Osteoblast (primary cell): Measurements from ENCODE around the gene ORMDL3. TPM values are rescaled to one million over a fixed set of nuclear protein-coding genes. Genes with fewer than 3 reads are reported as not detected.

Experiments
- DNase-seq: peaks from one replicate; pipeline ENCODE4 v3.0.0; 2011; ENCODE audit warnings: low spot score, mixed read lengths; ENCODE audit not compliant: insufficient read length; ENCODE audit errors: missing footprints
- H2AFZ ChIP-seq: 2 replicates; pipeline ENCODE4 v1.6.0; 2011; ENCODE audit warnings: mild to moderate bottlenecking, low read length
- H3K27ac ChIP-seq: 2 replicates; pipeline ENCODE4 v1.5.1; 2011; ENCODE audit warnings: mild to moderate bottlenecking, low read depth, low read length, moderate library complexity
- H3K27me3 ChIP-seq: 2 replicates; pipeline ENCODE4 v1.6.0; 2012; ENCODE audit warnings: mild to moderate bottlenecking, control low read depth, inconsistent platforms, low read length, moderate library complexity; ENCODE audit not compliant: insufficient read depth
- H3K36me3 ChIP-seq: 2 replicates; pipeline ENCODE4 v1.5.1; 2011; ENCODE audit warnings: mild to moderate bottlenecking, low read length, control low read depth, moderate library complexity; ENCODE audit not compliant: insufficient read depth
- H3K4me1 ChIP-seq: 2 replicates; pipeline ENCODE4 v1.5.1; 2011; ENCODE audit warnings: mild to moderate bottlenecking, low read length, control low read depth, moderate library complexity; ENCODE audit not compliant: insufficient read depth
- H3K4me2 ChIP-seq: 2 replicates; pipeline ENCODE4 v1.6.0; 2011; ENCODE audit warnings: mild to moderate bottlenecking, low read length; ENCODE audit not compliant: insufficient read depth
- H3K4me3 ChIP-seq: fragments of 200-600 bp; sonication (generic); 3 replicates; pipeline ENCODE4 v1.5.1; 2012; ENCODE audit warnings: mild to moderate bottlenecking, low read length, inconsistent platforms; ENCODE audit not compliant: insufficient read depth
- H3K79me2 ChIP-seq: 2 replicates; pipeline ENCODE4 v1.6.0; 2012; ENCODE audit warnings: mild to moderate bottlenecking, low read length, control low read depth, inconsistent platforms; ENCODE audit not compliant: insufficient read depth
- H3K9me3 ChIP-seq: 2 replicates; pipeline ENCODE4 v1.5.1; 2011; ENCODE audit warnings: low read depth, low read length, control low read depth
- H4K20me1 ChIP-seq: 2 replicates; pipeline ENCODE4 v1.6.0; 2012; ENCODE audit warnings: mild to moderate bottlenecking, low read length, control low read depth; ENCODE audit not compliant: insufficient read depth
- total RNA-seq: library from RNA; depleted of rRNA; stranded (reverse); fragments of >200 nt; gene quantifications from 2 replicates; pipeline ENCODE4 v1.2.3, GENCODE V29; 2012
- TF ChIP-seq, protein P1 (sequence below): IDR thresholded peaks from 2 replicates; pipeline ENCODE4 v1.5.1; 2011; ENCODE audit warnings: mild to moderate bottlenecking, low read depth, low read length, moderate library complexity; ENCODE audit errors: extremely low read depth

Gene ORMDL3
- total RNA-seq, 1 donor, result 39.8 TPM

DNA sequence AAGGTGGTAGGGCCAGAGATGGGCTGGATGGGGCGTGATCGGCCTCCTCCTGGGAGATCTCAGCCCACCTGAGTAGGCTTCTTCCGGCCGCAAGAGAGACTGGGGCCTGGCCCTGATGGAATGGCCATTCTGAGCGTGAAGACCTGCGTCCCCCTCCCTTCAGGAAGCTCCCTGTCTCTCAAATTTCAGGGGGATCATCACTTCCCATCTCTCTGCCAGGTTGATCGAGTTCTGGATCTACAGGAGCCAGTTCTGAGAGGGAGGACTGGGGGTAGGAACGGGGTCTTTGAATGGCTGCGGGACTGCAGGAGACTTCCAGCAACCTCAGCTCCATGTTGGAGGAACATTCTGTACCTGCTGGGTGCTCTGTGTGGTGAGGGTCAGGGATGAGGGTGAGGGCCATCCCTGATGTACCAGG is 26.1 kb upstream of the ORMDL3 start:
- H3K27me3 ChIP-seq, result no peaks in the 10 kb centered on the region
- peaks cover 8% of the 10 kb centered on the region for H3K4me1 ChIP-seq
- H3K27ac ChIP-seq, result no peak overlapping the region
- H3K79me2 ChIP-seq, result no peaks in the 10 kb centered on the region
- H3K4me3 ChIP-seq, result peak overlapping the region; percentile 67
- no peaks in the 10 kb centered on the region for H4K20me1 ChIP-seq
- TF ChIP-seq, protein P1, sequence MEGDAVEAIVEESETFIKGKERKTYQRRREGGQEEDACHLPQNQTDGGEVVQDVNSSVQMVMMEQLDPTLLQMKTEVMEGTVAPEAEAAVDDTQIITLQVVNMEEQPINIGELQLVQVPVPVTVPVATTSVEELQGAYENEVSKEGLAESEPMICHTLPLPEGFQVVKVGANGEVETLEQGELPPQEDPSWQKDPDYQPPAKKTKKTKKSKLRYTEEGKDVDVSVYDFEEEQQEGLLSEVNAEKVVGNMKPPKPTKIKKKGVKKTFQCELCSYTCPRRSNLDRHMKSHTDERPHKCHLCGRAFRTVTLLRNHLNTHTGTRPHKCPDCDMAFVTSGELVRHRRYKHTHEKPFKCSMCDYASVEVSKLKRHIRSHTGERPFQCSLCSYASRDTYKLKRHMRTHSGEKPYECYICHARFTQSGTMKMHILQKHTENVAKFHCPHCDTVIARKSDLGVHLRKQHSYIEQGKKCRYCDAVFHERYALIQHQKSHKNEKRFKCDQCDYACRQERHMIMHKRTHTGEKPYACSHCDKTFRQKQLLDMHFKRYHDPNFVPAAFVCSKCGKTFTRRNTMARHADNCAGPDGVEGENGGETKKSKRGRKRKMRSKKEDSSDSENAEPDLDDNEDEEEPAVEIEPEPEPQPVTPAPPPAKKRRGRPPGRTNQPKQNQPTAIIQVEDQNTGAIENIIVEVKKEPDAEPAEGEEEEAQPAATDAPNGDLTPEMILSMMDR, result no peak
- no peaks in the 10 kb centered on the region for H3K9me3 ChIP-seq
- DNase-seq, result peak; percentile 3
- H3K4me2 ChIP-seq, result peak overlapping the region; percentile 81
- H2AFZ ChIP-seq, result peak overlapping the region; percentile 95
- no peaks in the 10 kb centered on the region for H3K36me3 ChIP-seq

DNA sequence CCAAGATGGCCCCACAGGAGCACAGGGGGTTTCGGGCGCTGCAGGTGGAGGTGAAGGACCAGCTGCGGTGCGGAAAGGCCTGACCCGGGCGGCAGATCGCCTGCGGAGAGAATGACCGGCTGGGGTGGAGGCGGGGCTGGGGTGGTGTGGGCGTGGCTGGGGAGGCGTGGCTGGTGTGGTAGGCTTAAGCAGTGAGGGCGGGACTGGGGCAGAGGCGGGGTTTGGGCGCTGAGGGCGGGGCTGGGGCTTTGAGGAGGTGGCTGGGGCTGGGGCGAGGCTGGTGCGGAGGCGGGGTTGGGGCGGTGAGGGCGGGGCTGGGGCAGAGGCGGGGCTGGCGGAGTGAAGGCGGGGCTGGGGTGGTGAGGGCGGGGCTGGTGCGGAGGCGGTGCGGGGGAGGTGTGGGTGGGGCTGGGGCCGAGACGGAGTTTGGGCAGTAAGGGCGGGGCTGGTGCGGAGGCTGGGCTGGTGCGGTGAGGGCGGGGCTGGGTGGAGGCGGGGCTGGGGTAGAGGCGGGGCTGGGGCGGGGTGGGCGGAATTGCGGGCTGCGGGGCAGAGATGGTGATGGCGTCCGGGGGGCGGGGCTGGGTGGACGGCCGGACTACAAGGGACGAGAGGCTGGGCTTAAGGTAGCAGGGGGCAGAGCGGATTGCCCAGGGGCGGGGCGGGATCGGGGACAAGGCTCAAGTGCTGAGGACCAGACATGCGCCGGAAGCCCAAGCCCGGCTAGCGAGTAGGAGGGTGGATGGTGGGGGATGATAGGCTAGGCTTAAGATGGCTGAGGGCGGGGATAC is 25.5 kb upstream of the ORMDL3 start:
- Histone ChIP-seq H3K27ac (no peak overlapping the region), H3K4me1 (peaks cover 8% of the 10 kb centered on the region), H3K27me3 (no peaks in the 10 kb centered on the region), H3K4me2 (peak overlapping the region; percentile 81), H3K9me3 (no peaks in the 10 kb centered on the region), H3K79me2 (no peaks in the 10 kb centered on the region), H2AFZ (peak overlapping the region; percentile 95), H3K36me3 (no peaks in the 10 kb centered on the region), H3K4me3 (peak overlapping the region; percentile 67), H4K20me1 (no peaks in the 10 kb centered on the region)
- DNase-seq, result peak; percentile 99
- TF ChIP-seq, protein P1, result no peak

DNA sequence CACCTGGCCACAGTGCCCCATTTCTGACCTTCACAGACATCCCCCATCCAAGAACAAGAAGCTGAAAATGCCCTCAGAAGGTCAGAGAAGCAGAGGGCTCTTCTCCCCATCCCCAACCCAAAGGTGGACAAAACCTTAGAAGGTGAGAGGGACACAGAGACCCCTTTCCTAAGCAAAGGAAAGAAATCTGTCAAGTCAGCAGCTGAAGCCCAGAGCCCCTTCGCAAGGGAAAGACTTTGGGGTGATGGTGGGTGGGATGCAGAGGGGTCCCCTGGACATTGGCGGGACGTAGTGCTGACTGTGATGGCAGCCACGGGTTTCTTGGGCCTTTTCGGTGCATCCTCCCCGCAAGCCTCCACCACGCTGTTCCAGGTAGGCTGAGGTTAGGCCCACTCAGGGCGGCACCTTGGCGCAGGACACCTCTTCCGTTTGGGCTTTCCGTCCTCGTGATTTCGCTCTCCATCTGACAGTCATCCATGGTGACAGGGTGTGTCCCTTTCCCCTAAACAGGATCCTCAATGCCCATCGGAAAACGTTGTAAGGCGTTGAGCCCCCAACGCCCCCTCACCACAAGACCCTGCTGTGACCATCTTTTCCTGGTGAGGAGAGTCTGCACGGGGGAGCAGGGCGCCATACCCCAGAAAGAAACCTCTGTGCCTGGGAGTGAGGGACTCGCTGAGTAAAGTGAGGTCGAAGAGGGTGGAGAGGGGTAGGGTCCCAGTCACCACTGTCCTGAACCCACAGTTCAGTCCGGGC is 24.7 kb upstream of the ORMDL3 start:
- Histone ChIP-seq H3K27me3 (no peaks in the 10 kb centered on the region), H4K20me1 (no peaks in the 10 kb centered on the region), H3K4me2 (peak overlapping the region; percentile 81), H3K79me2 (no peaks in the 10 kb centered on the region), H3K27ac (no peak overlapping the region), H3K4me3 (peak overlapping the region; percentile 67), H3K9me3 (no peaks in the 10 kb centered on the region), H2AFZ (peak overlapping the region; percentile 88), H3K36me3 (no peaks in the 10 kb centered on the region), H3K4me1 (peaks cover 8% of the 10 kb centered on the region)
- TF ChIP-seq, protein P1, result no peak
- DNase-seq, result no peak

DNA sequence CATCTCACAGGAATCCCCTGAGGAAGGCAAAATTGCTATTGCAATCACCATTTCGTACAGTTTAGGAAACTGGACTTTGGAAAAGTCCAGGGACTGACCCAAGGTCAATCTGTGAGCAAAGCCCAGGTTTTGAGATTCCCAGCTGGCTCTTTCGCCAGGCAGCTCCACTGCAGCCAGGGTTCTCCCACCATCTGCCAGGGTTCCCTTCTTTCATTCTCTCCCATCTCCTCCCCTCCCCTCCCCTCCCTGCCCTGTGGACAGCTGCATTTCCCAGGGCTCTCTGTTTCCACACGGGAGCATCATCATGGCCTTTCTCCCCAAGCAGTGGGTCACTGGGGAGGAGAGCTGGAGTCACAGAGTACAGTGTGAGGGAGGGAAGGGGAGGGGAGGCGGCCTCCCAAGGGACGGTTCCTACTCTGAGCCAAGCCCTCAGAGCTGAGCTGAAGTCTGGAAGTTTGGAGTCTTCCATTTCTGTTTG is 23.5 kb upstream of the ORMDL3 start:
- Histone ChIP-seq H3K36me3 (no peaks in the 10 kb centered on the region), H3K4me2 (no peak overlapping the region), H2AFZ (no peak overlapping the region), H4K20me1 (no peaks in the 10 kb centered on the region), H3K4me1 (peaks cover 8% of the 10 kb centered on the region), H3K79me2 (no peaks in the 10 kb centered on the region), H3K27me3 (peaks cover 3% of the 10 kb centered on the region), H3K27ac (no peak overlapping the region), H3K9me3 (no peaks in the 10 kb centered on the region), H3K4me3 (no peak overlapping the region)
- TF ChIP-seq, protein P1, result no peak
- peak; percentile 29 for DNase-seq
